ENCODE data around the gene IFITM10. TPM values are rescaled to one million over a fixed set of nuclear protein-coding genes. Genes with fewer than 3 reads are reported as not detected.

Gene IFITM10
- total RNA-seq (2022), result 1.9 and 2.0 TPM in 2 replicates
- Bru-seq, nascent RNA, result percentile 33 among the genes with signal in this experiment
- percentile 75 among the genes with signal in this experiment for BruChase-seq, experiment 1, labeled RNA remaining after a 6-hour chase
- percentile 52 among the genes with signal in this experiment for BruChase-seq, experiment 2, labeled RNA remaining after a 2-hour chase
- long read RNA-seq, partial matches to known transcripts, result 2 of 3 reads
- long read RNA-seq, other reads (novel, unspliced or antisense), result 1 of 3 reads

- Mint-ChIP-seq H3K27ac (ENCODE audit: low read depth, unreplicated experiment) (peak within 1 kb of the TSS; percentile 74), H3K9me3 (ENCODE audit: unreplicated experiment) (no peaks in the 10 kb centered on the region), H3K4me3 (ENCODE audit: unreplicated experiment) (peak within 1 kb of the TSS; percentile 73), H3K36me3 (ENCODE audit: insufficient read depth, unreplicated experiment) (peaks cover 61% of the 10 kb centered on the region), H3K27me3 (ENCODE audit: insufficient read depth, unreplicated experiment) (no peaks in the 10 kb centered on the region), H3K4me1 (ENCODE audit: insufficient read depth, unreplicated experiment) (peaks cover 20% of the 10 kb centered on the region)
- intact Hi-C loops (cut with micrococcal nuclease), result no loop called here
- POLR2A ChIA-PET, result interaction anchor here (0.9 to 7.8 kb wide), 9 partner anchors 12 to 93 kb away, joined by 3 to 107 read pairs (median 5); partner anchors contain the start of genes CTSD and SYT8
- CTCF ChIA-PET, result interaction anchor here (0.9 to 4.7 kb wide), 5 partner anchors 56 to 250 kb away, joined by 3 to 26 read pairs (median 5); no protein-coding TSS in a partner anchor
- DNase-seq (ENCODE audit: unreplicated experiment), result no peak
- no TSS peak for BruUV-seq (replicated peaks)
- no peak for TF ChIP-seq CTCF (IDR thresholded peaks at IDR 0.05; ENCODE audit: unreplicated experiment)
Measured at GRCh38 chr11:1750481-1750839, at the start of gene IFITM10. Gene IFITM10, minus strand, starts transcription at chr11:1750595. Its CDS starts 153 bp downstream, at chr11:1750442.

GRCh38 chr11:1797391-1798125 lies 47.2 kb upstream of the IFITM10 start:
- H3K36me3 Mint-ChIP-seq (ENCODE audit: insufficient read depth, unreplicated experiment), result no peaks in the 10 kb centered on the region
- peaks cover 7% of the 10 kb centered on the region for H3K4me1 Mint-ChIP-seq (ENCODE audit: insufficient read depth, unreplicated experiment)
- H3K27ac Mint-ChIP-seq (ENCODE audit: low read depth, unreplicated experiment), result no peak overlapping the region
- no peaks in the 10 kb centered on the region for H3K9me3 Mint-ChIP-seq (ENCODE audit: unreplicated experiment)
- H3K27me3 Mint-ChIP-seq (ENCODE audit: insufficient read depth, unreplicated experiment), result peaks cover 12% of the 10 kb centered on the region
- intact Hi-C loops (cut with micrococcal nuclease), result no loop called here
- BruUV-seq (replicated peaks), result no TSS peak
- CTCF ChIA-PET, result interaction anchor here (0.7 to 1.2 kb wide), 2 partner anchors 353 to 1108 kb away, joined by 3 read pairs; no protein-coding TSS in a partner anchor
- POLR2A ChIA-PET, result no interaction called here
- no peak overlapping the region for H3K4me3 Mint-ChIP-seq (ENCODE audit: unreplicated experiment)
- no peak for DNase-seq (ENCODE audit: unreplicated experiment)
- no peak for TF ChIP-seq CTCF (IDR thresholded peaks at IDR 0.05; ENCODE audit: unreplicated experiment)

- Mint-ChIP-seq H3K27me3 (ENCODE audit: insufficient read depth, unreplicated experiment) (peaks cover 13% of the 10 kb centered on the region), H3K4me3 (ENCODE audit: unreplicated experiment) (no peak overlapping the region), H3K27ac (ENCODE audit: low read depth, unreplicated experiment) (no peak overlapping the region), H3K9me3 (ENCODE audit: unreplicated experiment) (no peaks in the 10 kb centered on the region), H3K36me3 (ENCODE audit: insufficient read depth, unreplicated experiment) (no peaks in the 10 kb centered on the region), H3K4me1 (ENCODE audit: insufficient read depth, unreplicated experiment) (peaks cover 7% of the 10 kb centered on the region)
- BruUV-seq (replicated peaks), result no TSS peak
- ChIA-PET CTCF (interaction anchor here (0.5 to 1.0 kb wide), 4 partner anchors 11 to 1109 kb away, joined by 3 to 4 read pairs (median 3); no protein-coding TSS in a partner anchor), POLR2A (interaction anchor here (0.7 kb wide), 1 partner anchor 24 kb away, joined by 3 read pairs; no protein-coding TSS in a partner anchor)
- no peak for DNase-seq (ENCODE audit: unreplicated experiment)
- TF ChIP-seq CTCF (IDR thresholded peaks at IDR 0.05; ENCODE audit: unreplicated experiment), result no peak
- intact Hi-C loops (cut with micrococcal nuclease), result no loop called here
Measured at GRCh38 chr11:1796413-1797011, 46.1 kb upstream of the IFITM10 start.

- POLR2A ChIA-PET, result interaction anchor here (0.8 kb wide), 1 partner anchor 13 kb away, joined by 4 read pairs; no protein-coding TSS in a partner anchor
- H3K9me3 Mint-ChIP-seq (ENCODE audit: unreplicated experiment), result no peaks in the 10 kb centered on the region
Measured at GRCh38 chr11:1793081-1793480, 42.7 kb upstream of the IFITM10 start.

More at GRCh38 chr11:1793081-1793480, 42.7 kb upstream of the IFITM10 start:
- CTCF ChIA-PET, result interaction anchor here (0.6 to 1.6 kb wide), 3 partner anchors 37 to 78 kb away, joined by 3 to 5 read pairs (median 4); no protein-coding TSS in a partner anchor
- H3K36me3 Mint-ChIP-seq (ENCODE audit: insufficient read depth, unreplicated experiment), result no peaks in the 10 kb centered on the region
- peaks cover 23% of the 10 kb centered on the region for H3K27me3 Mint-ChIP-seq (ENCODE audit: insufficient read depth, unreplicated experiment)
- peaks cover 7% of the 10 kb centered on the region for H3K4me1 Mint-ChIP-seq (ENCODE audit: insufficient read depth, unreplicated experiment)
- TF ChIP-seq CTCF (IDR thresholded peaks at IDR 0.05; ENCODE audit: unreplicated experiment), result no peak
- no peak for DNase-seq (ENCODE audit: unreplicated experiment)
- H3K27ac Mint-ChIP-seq (ENCODE audit: low read depth, unreplicated experiment), result no peak overlapping the region
- BruUV-seq (replicated peaks), result no TSS peak
- intact Hi-C loops (cut with micrococcal nuclease), result no loop called here
- no peak overlapping the region for H3K4me3 Mint-ChIP-seq (ENCODE audit: unreplicated experiment)
